ENCODE measurements around the gene RSPH3.

GRCh38 chr6:159030168-159030567 is 30.2 kb upstream of the RSPH3 start:
- TF ChIP-seq CTCF (conservative IDR thresholded peaks at IDR 0.05) (no peak), ZFX (IDR thresholded peaks at IDR 0.05) (no peak)

All from C4-2B (cell line).